ENCODE measurements around the gene GZMH. TPM values are rescaled to one million over a fixed set of nuclear protein-coding genes. Genes with fewer than 3 reads are reported as not detected.

The GZMH gene
- polyA plus RNA-seq, 3 donors, result 0.15 to 1.6 (median 0.94) TPM

DNA sequence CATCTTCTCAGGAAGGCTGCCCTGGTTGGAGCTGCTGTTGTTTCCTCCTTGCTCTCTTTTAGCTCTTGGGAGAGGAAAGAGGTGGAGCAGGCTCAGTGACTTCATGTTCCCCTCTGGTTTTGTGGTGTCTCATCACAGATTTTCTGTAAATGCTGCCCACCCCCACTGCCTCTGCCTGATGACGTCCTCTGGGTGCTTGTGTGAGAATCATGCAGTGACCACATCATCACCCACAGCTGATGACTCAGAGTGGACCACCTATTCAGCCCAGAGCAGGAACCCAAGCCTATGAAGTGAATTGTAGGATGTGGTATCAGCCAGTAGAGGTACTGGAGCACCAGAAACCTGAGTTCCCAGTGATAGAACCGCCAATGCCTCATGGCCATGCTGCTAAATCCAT, 24.7 kb upstream of the GZMH start, which contains the start of gene GZMB:
GZMB (minus strand) TSS at position 33 of the 400 bp plus-strand sequence; CDS start at position 3, 30 bp downstream.
- H3K27ac ChIP-seq (ENCODE audit: low read depth in 1 of 2, low read length in 2 of 2), result no peak within 1 kb of the TSS
- 50% methylated on average over 2 of the region's 2 CpGs for WGBS (ENCODE audit: insufficient coverage)

DNA sequence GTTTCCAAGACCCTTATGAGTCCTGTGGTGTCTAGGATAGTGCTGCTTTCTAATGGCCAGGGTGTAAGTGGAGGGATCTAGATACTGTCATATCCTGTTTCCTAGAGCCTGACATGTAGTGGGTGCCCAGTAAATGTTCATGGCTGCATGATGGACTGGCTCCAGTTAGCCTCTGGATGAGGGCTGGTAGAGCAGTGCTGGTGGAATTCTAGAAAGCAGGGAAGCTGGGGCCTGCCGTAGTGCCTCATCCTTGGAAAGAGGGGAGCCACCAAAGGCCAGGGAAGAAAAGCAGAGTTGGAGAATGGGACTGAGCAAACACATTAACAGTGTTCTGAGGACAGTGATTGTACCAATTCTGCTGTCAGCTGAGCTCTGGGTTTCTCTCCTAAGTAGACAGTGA, 23.9 kb upstream of the GZMH start:
- Histone ChIP-seq H3K79me2 (ENCODE audit: insufficient read depth, low read length) (no peaks in the 10 kb centered on the region), H3K4me3 (replicated peaks in 1 of 3; ENCODE audit: low read depth in 2 of 3, low read length in 3 of 3) (no peak overlapping the region), H3K4me1 (ENCODE audit: control insufficient read depth in 1 of 2, insufficient read depth in 2 of 2, low read length in 2 of 2) (no peaks in the 10 kb centered on the region), H4K20me1 (ENCODE audit: insufficient read depth, low read length) (no peaks in the 10 kb centered on the region), H3K9ac (ENCODE audit: insufficient read depth, low read length, poor library complexity, severe bottlenecking) (no peak overlapping the region), H3K27ac (ENCODE audit: low read depth in 1 of 2, low read length in 2 of 2) (no peak overlapping the region), H2AFZ (ENCODE audit: insufficient read depth, low read depth, low read length, poor library complexity, severe bottlenecking) (no peak overlapping the region), H3K9me3 (replicated peaks in 1 of 2; ENCODE audit: control insufficient read depth in 1 of 2, insufficient read depth in 1 of 2, low read length in 2 of 2) (no peaks in the 10 kb centered on the region), H3K4me2 (replicated peaks; ENCODE audit: extremely low read depth, low read length, poor library complexity, severe bottlenecking) (no peak overlapping the region), H3K27me3 (ENCODE audit: control insufficient read depth in 2 of 2, insufficient read depth in 2 of 2, low read length in 2 of 2) (no peaks in the 10 kb centered on the region), H3K36me3 (replicated peaks in 1 of 2; ENCODE audit: control insufficient read depth in 1 of 2, insufficient read depth in 2 of 2, low read length in 2 of 2) (no peaks in the 10 kb centered on the region)
- Mint-ChIP-seq H3K27me3 (ENCODE audit: low read depth in 3 of 3) (peaks cover 0 to 3% (median 2%) of the 10 kb centered on the region in 3 donors), H3K27ac (no peak overlapping the region), H3K4me3 (peak overlapping the region in 1 of 2 donors; percentile 24), H3K36me3 (no peaks in the 10 kb centered on the region), H3K9me3 (peaks cover 0 to 2% (median 0%) of the 10 kb centered on the region in 7 donors), H3K4me1 (peaks cover 2% of the 10 kb centered on the region)
- intact Hi-C loops (cut with micrococcal nuclease), result no loop called here
- 92% methylated on average over 1 of the region's 1 CpG for WGBS (ENCODE audit: insufficient coverage)
- no peak for DNase-seq
- TF ChIP-seq, protein P1, sequence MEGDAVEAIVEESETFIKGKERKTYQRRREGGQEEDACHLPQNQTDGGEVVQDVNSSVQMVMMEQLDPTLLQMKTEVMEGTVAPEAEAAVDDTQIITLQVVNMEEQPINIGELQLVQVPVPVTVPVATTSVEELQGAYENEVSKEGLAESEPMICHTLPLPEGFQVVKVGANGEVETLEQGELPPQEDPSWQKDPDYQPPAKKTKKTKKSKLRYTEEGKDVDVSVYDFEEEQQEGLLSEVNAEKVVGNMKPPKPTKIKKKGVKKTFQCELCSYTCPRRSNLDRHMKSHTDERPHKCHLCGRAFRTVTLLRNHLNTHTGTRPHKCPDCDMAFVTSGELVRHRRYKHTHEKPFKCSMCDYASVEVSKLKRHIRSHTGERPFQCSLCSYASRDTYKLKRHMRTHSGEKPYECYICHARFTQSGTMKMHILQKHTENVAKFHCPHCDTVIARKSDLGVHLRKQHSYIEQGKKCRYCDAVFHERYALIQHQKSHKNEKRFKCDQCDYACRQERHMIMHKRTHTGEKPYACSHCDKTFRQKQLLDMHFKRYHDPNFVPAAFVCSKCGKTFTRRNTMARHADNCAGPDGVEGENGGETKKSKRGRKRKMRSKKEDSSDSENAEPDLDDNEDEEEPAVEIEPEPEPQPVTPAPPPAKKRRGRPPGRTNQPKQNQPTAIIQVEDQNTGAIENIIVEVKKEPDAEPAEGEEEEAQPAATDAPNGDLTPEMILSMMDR (IDR thresholded peaks at IDR 0.05), result no peak

More for the DNA sequence above, 24.7 kb upstream of the GZMH start, which contains the start of gene GZMB:
- Mint-ChIP-seq H3K4me1 (peaks cover 2% of the 10 kb centered on the region), H3K4me3 (peak within 1 kb of the TSS in 1 of 2 donors; percentile 38), H3K27me3 (ENCODE audit: low read depth in 3 of 3) (peaks cover 0 to 3% (median 2%) of the 10 kb centered on the region in 3 donors), H3K27ac (peak within 1 kb of the TSS in 1 of 7 donors; percentile 32), H3K36me3 (no peaks in the 10 kb centered on the region), H3K9me3 (peaks cover 0 to 2% (median 0%) of the 10 kb centered on the region in 7 donors)
- Histone ChIP-seq H3K36me3 (replicated peaks in 1 of 2; ENCODE audit: control insufficient read depth in 1 of 2, insufficient read depth in 2 of 2, low read length in 2 of 2) (no peaks in the 10 kb centered on the region), H3K4me2 (replicated peaks; ENCODE audit: extremely low read depth, low read length, poor library complexity, severe bottlenecking) (no peak within 1 kb of the TSS), H3K9me3 (replicated peaks in 1 of 2; ENCODE audit: control insufficient read depth in 1 of 2, insufficient read depth in 1 of 2, low read length in 2 of 2) (no peaks in the 10 kb centered on the region), H3K4me3 (replicated peaks in 1 of 3; ENCODE audit: low read depth in 2 of 3, low read length in 3 of 3) (no peak within 1 kb of the TSS), H2AFZ (ENCODE audit: insufficient read depth, low read depth, low read length, poor library complexity, severe bottlenecking) (no peak within 1 kb of the TSS), H3K79me2 (ENCODE audit: insufficient read depth, low read length) (no peaks in the 10 kb centered on the region), H3K4me1 (ENCODE audit: control insufficient read depth in 1 of 2, insufficient read depth in 2 of 2, low read length in 2 of 2) (no peaks in the 10 kb centered on the region), H3K27me3 (ENCODE audit: control insufficient read depth in 2 of 2, insufficient read depth in 2 of 2, low read length in 2 of 2) (no peaks in the 10 kb centered on the region), H4K20me1 (ENCODE audit: insufficient read depth, low read length) (no peaks in the 10 kb centered on the region), H3K9ac (ENCODE audit: insufficient read depth, low read length, poor library complexity, severe bottlenecking) (no peak within 1 kb of the TSS)
- TF ChIP-seq, protein P1 (IDR thresholded peaks at IDR 0.05), result no peak
- intact Hi-C loops (cut with micrococcal nuclease), result no loop called here
- peak in 1 of 3 donors; percentile 23 for DNase-seq

Data from CD14-positive monocyte (primary cell).